Brain microvascular endothelial cell (primary cell): ENCODE measurements around the gene SRCIN1.

ENCODE experiments used
- DNase-seq: peaks from one replicate; pipeline ENCODE4 v3.0.0-alpha.2; 2020
- H3K27ac ChIP-seq: fragments of 250-450 bp; sonication (Bioruptor Pico); 2 replicates; pipeline ENCODE4 v1.5.1; 2020; ENCODE audit warnings: mild to moderate bottlenecking, moderate library complexity
- H3K27me3 ChIP-seq: fragments of 250-450 bp; sonication (Bioruptor Pico); replicated peaks from 2 replicates; pipeline ENCODE4 v1.5.1; 2020; ENCODE audit warnings: mild to moderate bottlenecking
- H3K36me3 ChIP-seq: fragments of 250-450 bp; sonication (Bioruptor Pico); replicated peaks from 2 replicates; pipeline ENCODE4 v1.5.1; 2020; ENCODE audit warnings: mild to moderate bottlenecking
- H3K4me3 ChIP-seq: 2 replicates; pipeline ENCODE4 v1.5.1; 2011; ENCODE audit warnings: low read depth, mild to moderate bottlenecking, control low read depth, low read length, moderate library complexity
- CTCF ChIP-seq: IDR thresholded peaks from 2 replicates; pipeline ENCODE4 v1.5.1; 2011; ENCODE audit warnings: low read depth, mild to moderate bottlenecking, moderate library complexity, low read length, control low read depth, inconsistent platforms; ENCODE audit errors: missing control alignments
- in situ Hi-C: cut with HindIII; loops from 2 replicates; pipeline ENCODE4 v1.10.0; 2017; ENCODE audit warnings: low sequenced_read_pairs, low pct_ligation_motif_present

SRCIN1 gene

GRCh38 chr17:38572669-38573365 is 32.9 kb downstream of the SRCIN1 start:
- Histone ChIP-seq H3K27ac (no peak overlapping the region), H3K4me3 (no peak overlapping the region), H3K36me3 (no peaks in the 10 kb centered on the region), H3K27me3 (peaks cover 73% of the 10 kb centered on the region)
- no peak for TF ChIP-seq CTCF
- in situ Hi-C loops, result no loop called here
- no peak for DNase-seq

- TF ChIP-seq CTCF, result no peak
- H3K27ac ChIP-seq, result no peak overlapping the region
- no peak overlapping the region for H3K4me3 ChIP-seq
- H3K27me3 ChIP-seq, result peaks cover 72% of the 10 kb centered on the region
- no peaks in the 10 kb centered on the region for H3K36me3 ChIP-seq
- in situ Hi-C loops, result no loop called here
- no peak for DNase-seq
These were observed 33.7 kb downstream of the SRCIN1 start for GRCh38 chr17:38571833-38572668.

GRCh38 chr17:38569701-38570512 is 35.8 kb downstream of the SRCIN1 start:
- Histone ChIP-seq H3K4me3 (no peak overlapping the region), H3K27ac (no peak overlapping the region), H3K36me3 (no peaks in the 10 kb centered on the region), H3K27me3 (peaks cover 74% of the 10 kb centered on the region)
- in situ Hi-C loops, result no loop called here
- no peak for TF ChIP-seq CTCF
- no peak for DNase-seq

- in situ Hi-C loops, result no loop called here
- peaks cover 76% of the 10 kb centered on the region for H3K27me3 ChIP-seq
- TF ChIP-seq CTCF, result no peak
- H3K36me3 ChIP-seq, result no peaks in the 10 kb centered on the region
- H3K27ac ChIP-seq, result no peak overlapping the region
- no peak overlapping the region for H3K4me3 ChIP-seq
- DNase-seq, result no peak
These were observed 36.8 kb downstream of the SRCIN1 start for GRCh38 chr17:38568845-38569510.

- Histone ChIP-seq H3K27me3 (peaks cover 76% of the 10 kb centered on the region), H3K36me3 (no peaks in the 10 kb centered on the region), H3K4me3 (no peak overlapping the region), H3K27ac (no peak overlapping the region)
- in situ Hi-C loops, result no loop called here
- no peak for TF ChIP-seq CTCF
- no peak for DNase-seq
These were observed 37.5 kb downstream of the SRCIN1 start for GRCh38 chr17:38568274-38568673.
